GM12878 (cell line): Measurements from ENCODE around the gene IGFBP3. TPM values are rescaled to one million over a fixed set of nuclear protein-coding genes. Genes with fewer than 3 reads are reported as not detected.

Experiments used
- ATAC-seq: fragments of 200-7000 bp; cut with Tn5 transposase; 3 replicates; pipeline ENCODE4 v1.9.1; 2020; ENCODE audit warnings: mild to moderate bottlenecking, moderate library complexity
- BruUV-seq: library from RNA; stranded (reverse); fragments of 400-500 nt; replicated peaks from 2 replicates; lab custom pipeline; 2021; lab: Mats Ljungman, UMichigan
- CTCF ChIA-PET: fragments of 300-600 bp; sonication (Branson Sonifier 250); formaldehyde crosslinking; extraction: SDS; loops from one replicate; lab custom pipeline; 2021; ENCODE audit warnings: inconsistent platforms; lab: Yijun Ruan, JAX
- POLR2A ChIA-PET: fragments of 350-600 bp; formaldehyde crosslinking; extraction: SDS; loops from one replicate; lab custom pipeline; 2021; ENCODE audit warnings: inconsistent platforms; lab: Charles Lee
- RAD21 ChIA-PET: fragments of 300-600 bp; sonication (Branson Sonifier 250); formaldehyde crosslinking; loops from one replicate; lab custom pipeline; 2023; ENCODE audit warnings: antibody characterized with exemption; ENCODE audit not compliant: unreplicated experiment; lab: Charles Lee
- SMC1A ChIA-PET: fragments of 300-600 bp; sonication (Branson Sonifier 250); formaldehyde crosslinking; loops from one replicate; lab custom pipeline; 2023; ENCODE audit not compliant: unreplicated experiment, uncharacterized antibody; lab: Charles Lee
- DNase-seq: peaks from one replicate; pipeline ENCODE4 v3.0.0-alpha.2; 2011; ENCODE audit warnings: low read depth, low spot score
- FAIRE-seq: peaks from 3 replicates; lab custom pipeline; 2011; peaks lifted over from hg19 to GRCh38; lab: Jason Lieb, UNC
- H2AFZ ChIP-seq: 2 replicates; pipeline ENCODE4 v1.6.0; 2011; ENCODE audit warnings: low read depth, low read length, control low read depth; ENCODE audit not compliant: control insufficient read depth
- H3K27ac ChIP-seq: 2 replicates; pipeline ENCODE4 v1.5.1; 2011; ENCODE audit warnings: control low read depth; ENCODE audit not compliant: control insufficient read depth, insufficient read depth
- H3K27me3 ChIP-seq, 2 experiments: replicated peaks in 1 of 2; 2 replicates each; pipeline versions ENCODE4 v1.6.0 to v1.6.1; 2011; ENCODE audit warnings: low read length in 1 of 2; ENCODE audit not compliant: control insufficient read depth in 2 of 2, insufficient read depth in 2 of 2
- H3K36me3 ChIP-seq, 2 experiments: 2 replicates each; pipeline ENCODE4 v1.5.1; 2011; ENCODE audit warnings: low read length in 1 of 2; ENCODE audit not compliant: control insufficient read depth in 2 of 2, insufficient read depth in 2 of 2
- H3K4me1 ChIP-seq: 2 replicates; pipeline ENCODE4 v1.6.1; 2011; ENCODE audit warnings: mild to moderate bottlenecking, low read length, moderate library complexity, mixed read lengths; ENCODE audit not compliant: control insufficient read depth, insufficient read depth
- H3K4me2 ChIP-seq: 2 replicates; pipeline ENCODE4 v1.6.0; 2011; ENCODE audit warnings: control low read depth; ENCODE audit not compliant: control insufficient read depth, insufficient read depth
- H3K4me3 ChIP-seq: fragments of 200-600 bp; sonication (generic); 2 replicates; pipeline ENCODE4 v1.5.1; 2016
- H3K79me2 ChIP-seq: 2 replicates; pipeline ENCODE4 v1.6.0; 2011; ENCODE audit warnings: low read length; ENCODE audit not compliant: control insufficient read depth, insufficient read depth
- H3K9ac ChIP-seq: 2 replicates; pipeline ENCODE4 v1.8.0; 2011; ENCODE audit warnings: low read length, control low read depth, mixed read lengths; ENCODE audit not compliant: control insufficient read depth, insufficient read depth
- H3K9me3 ChIP-seq: replicated peaks from 3 replicates; pipeline ENCODE4 v1.5.1; 2011; ENCODE audit warnings: mild to moderate bottlenecking, low read length; ENCODE audit not compliant: control insufficient read depth, insufficient read depth
- H4K20me1 ChIP-seq: 2 replicates; pipeline ENCODE4 v1.6.0; 2011; ENCODE audit not compliant: control insufficient read depth, insufficient read depth
- BACH1 ChIP-seq: fragments of 450-650 bp; IDR thresholded peaks from 2 replicates; pipeline ENCODE4 v1.6.1; 2017; ENCODE audit warnings: mild to moderate bottlenecking, borderline replicate concordance
- BRCA1 ChIP-seq: IDR thresholded peaks from 2 replicates; pipeline ENCODE4 v1.6.1; 2011; ENCODE audit warnings: low read depth, low read length, improper control_type of control experiment
- HDGF ChIP-seq: fragments of 450-650 bp; IDR thresholded peaks from 2 replicates; pipeline ENCODE4 v1.6.1; 2016; ENCODE audit warnings: antibody characterized with exemption
- MXI1 ChIP-seq: fragments of 150-350 bp; IDR thresholded peaks from 2 replicates; pipeline ENCODE4 v1.6.1; 2011; ENCODE audit warnings: low read depth, mild to moderate bottlenecking, inconsistent platforms, low read length, improper control_type of control experiment
- RCOR1 ChIP-seq: conservative IDR thresholded peaks from 2 replicates; pipeline ENCODE4 v1.6.1; 2012; ENCODE audit warnings: low read depth, low read length, improper control_type of control experiment
- SMC3 ChIP-seq: IDR thresholded peaks from 2 replicates; pipeline ENCODE4 v1.6.1; 2011; ENCODE audit warnings: low read length, improper control_type of control experiment, borderline replicate concordance
- ZBED1 ChIP-seq: IDR thresholded peaks from 2 replicates; pipeline ENCODE4 v1.6.1; 2016; ENCODE audit warnings: borderline replicate concordance
- WGBS: methylation state at CpG from one replicate; pipeline ENCODE4 v1.1.6; 2016; ENCODE audit warnings: low lambda C conversion rate; ENCODE audit not compliant: insufficient replicate concordance, insufficient coverage; ENCODE audit errors: missing lambda C conversion rate; 5-methylcytosine and 5-hydroxymethylcytosine counted together
- in situ Hi-C: fragments of 300-500 bp; cut with MboI; formaldehyde crosslinking; loops from 9 replicates; pipeline ENCODE4 v1.14.3; 2018; ENCODE audit warnings: mixed read lengths
- intact Hi-C: fragments of 100-400 bp; cut with micrococcal nuclease; formaldehyde crosslinking; loops from one replicate; pipeline ENCODE4 v1.14.2; 2022; ENCODE audit not compliant: unreplicated experiment
- polyA plus RNA-seq, 11 experiments: library from polyadenylated mRNA; depleted of rRNA in 4 of 11; unstranded in 6 of 11; stranded (reverse) in 5 of 11; fragments of >200 nt; fragmentation: Nextera tagmentation in 4 of 11; fragmentation: Illumina TruSeq in 1 of 11; extraction: Ambion mirVana in 4 of 11; extraction: Trizol in 1 of 11; gene quantifications; 1 replicate in 1 of 11; 2 replicates in 10 of 11; pipeline versions ENCODE4 v1.2.1 to v1.2.3, GENCODE V29; 2011 to 2016; ENCODE audit warnings: inconsistent platforms in 2 of 11, missing spikeins in 2 of 11, low read depth in 1 of 11
- total RNA-seq, 4 experiments: library from RNA; depleted of rRNA in 3 of 4; stranded (reverse); fragments of >200 nt in 3 of 4; fragmentation: Illumina TruSeq in 1 of 4; extraction: Trizol in 1 of 4; gene quantifications; 2 replicates each; pipeline versions ENCODE4 v1.2.1 to v1.2.3, GENCODE V29; 2013 to 2021
- TF ChIP-seq, protein P1 (sequence below): IDR thresholded peaks from 2 replicates; pipeline ENCODE4 v1.6.1; 2011; ENCODE audit warnings: borderline replicate concordance, low read depth, mild to moderate bottlenecking, moderate library complexity, mixed read lengths, low read length; ENCODE audit not compliant: insufficient read depth; ENCODE audit errors: extremely low read length

IGFBP3 gene
- total and polyA plus RNA-seq, 10 of the 15 experiments (the other 5 are each of a cell fraction or from before 2014, with no cell fraction given) = 6.0 to 28.0 (median 15.6) TPM

DNA sequence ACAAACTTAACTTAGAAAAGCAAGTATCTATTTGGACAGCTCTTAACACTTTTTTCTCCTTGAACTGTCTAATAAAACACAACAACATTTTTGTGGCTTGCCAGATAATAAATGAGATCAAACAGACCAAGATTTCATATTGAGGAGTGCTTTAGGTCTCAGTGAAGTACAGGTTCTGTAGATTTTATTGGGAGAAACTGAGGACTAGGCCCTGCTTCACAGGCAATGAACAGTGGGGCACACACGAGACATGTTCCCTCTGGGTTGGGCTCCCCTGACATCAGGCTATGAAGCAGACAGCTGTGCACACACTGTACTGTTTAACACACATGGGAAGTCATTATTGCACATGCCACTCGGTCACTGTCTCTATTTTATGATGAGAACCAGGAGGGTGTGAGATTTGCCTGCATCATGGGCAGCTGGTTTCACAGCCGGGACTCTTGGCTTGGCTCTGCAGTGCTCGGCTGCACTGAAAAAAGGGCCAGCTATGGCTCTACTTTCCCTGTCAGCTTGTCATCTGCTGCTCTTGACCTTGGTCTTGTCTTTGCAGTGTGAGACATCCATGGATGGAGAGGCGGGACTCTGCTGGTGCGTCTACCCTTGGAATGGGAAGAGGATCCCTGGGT lies 28.6 kb downstream of the IGFBP3 start:
- Histone ChIP-seq H2AFZ (no peak overlapping the region), H3K27ac (no peak overlapping the region), H3K4me3 (no peak overlapping the region), H4K20me1 (0 out of 2 replicates have a peak, but pooled peaks cover 4% of the 10 kb centered on the region), H3K9ac (no peak overlapping the region), H3K4me2 (no peak overlapping the region), H3K79me2 (no peaks in the 10 kb centered on the region), H3K27me3 (peaks cover 0 to 12% of the 10 kb centered on the region in 2 experiments; a peak in 3 of 4 replicates), H3K9me3 (no peaks in the 10 kb centered on the region), H3K4me1 (no peaks in the 10 kb centered on the region), H3K36me3 (no peaks in the 10 kb centered on the region)
- BruUV-seq = no TSS peak
- RAD21 ChIA-PET = interaction anchor here (1.6 to 1.8 kb wide), 3 partner anchors 26 to 465 kb away, joined by 4 to 6 read pairs (median 5); no protein-coding TSS in a partner anchor
- POLR2A ChIA-PET = no interaction called here
- SMC1A ChIA-PET = interaction anchor here (1.0 to 1.5 kb wide), 5 partner anchors 10 to 1287 kb away, joined by 3 to 4 read pairs (median 3); no protein-coding TSS in a partner anchor
- no peak for TF ChIP-seq BRCA1
- no peak for TF ChIP-seq RCOR1
- no peak for TF ChIP-seq BACH1
- no peak for TF ChIP-seq ZBED1
- no peak for TF ChIP-seq SMC3
- TF ChIP-seq, protein P1, sequence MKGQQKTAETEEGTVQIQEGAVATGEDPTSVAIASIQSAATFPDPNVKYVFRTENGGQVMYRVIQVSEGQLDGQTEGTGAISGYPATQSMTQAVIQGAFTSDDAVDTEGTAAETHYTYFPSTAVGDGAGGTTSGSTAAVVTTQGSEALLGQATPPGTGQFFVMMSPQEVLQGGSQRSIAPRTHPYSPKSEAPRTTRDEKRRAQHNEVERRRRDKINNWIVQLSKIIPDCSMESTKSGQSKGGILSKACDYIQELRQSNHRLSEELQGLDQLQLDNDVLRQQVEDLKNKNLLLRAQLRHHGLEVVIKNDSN = no peak
- TF ChIP-seq MXI1 = no peak
- TF ChIP-seq HDGF = no peak
- ATAC-seq (no peak), FAIRE-seq (no peak), DNase-seq (no peak)
- CTCF ChIA-PET = interaction anchor here (1.1 to 1.6 kb wide), 6 partner anchors 10 to 466 kb away, joined by 3 to 7 read pairs (median 5); no protein-coding TSS in a partner anchor
- intact Hi-C loops = no loop called here
- in situ Hi-C loops = no loop called here
- 13% methylated on average over 6 of the region's 6 CpGs for WGBS
